HL-60 (cell line): Measurements from ENCODE around the gene KBTBD12.
A peak's percentile ranks its signal among the peaks of the same experiment; 100 is the strongest.

Experiments
- DNase-seq, 2 experiments: peaks; one replicate each; pipeline ENCODE4 v3.0.0-alpha.2; 2010 to 2020; ENCODE audit warnings: low read depth in 1 of 2, low spot score in 1 of 2
- H3K27ac ChIP-seq: fragments of 250-450 bp; sonication (Bioruptor Pico); replicated peaks from 2 replicates; pipeline ENCODE4 v1.5.1; 2020; ENCODE audit warnings: mild to moderate bottlenecking, moderate library complexity
- H3K27me3 ChIP-seq: fragments of 250-450 bp; sonication (Bioruptor Pico); 2 replicates; pipeline ENCODE4 v1.5.1; 2021; ENCODE audit warnings: mild to moderate bottlenecking, moderate library complexity; ENCODE audit not compliant: insufficient read depth, poor library complexity, severe bottlenecking
- H3K4me3 ChIP-seq: replicated peaks from 2 replicates; pipeline ENCODE4 v1.5.1; 2011; ENCODE audit warnings: mild to moderate bottlenecking, control low read depth, low read length; ENCODE audit not compliant: insufficient read depth
- CTCF ChIP-seq: IDR thresholded peaks from one replicate; pipeline ENCODE4 v1.5.1; 2011; ENCODE audit warnings: low read length, control low read depth, inconsistent platforms; ENCODE audit not compliant: insufficient read depth
- GABPA ChIP-seq: IDR thresholded peaks from 2 replicates; pipeline ENCODE4 v1.6.1; 2012; ENCODE audit warnings: low read depth
- POLR2AphosphoS5 ChIP-seq: IDR thresholded peaks from 2 replicates; pipeline ENCODE4 v1.6.1; 2012; ENCODE audit warnings: low read depth
- REST ChIP-seq: IDR thresholded peaks from 2 replicates; pipeline ENCODE4 v1.6.1; 2012; ENCODE audit warnings: low read depth; ENCODE audit not compliant: insufficient replicate concordance
- SPI1 ChIP-seq: IDR thresholded peaks from 2 replicates; pipeline ENCODE4 v1.6.1; 2012; ENCODE audit warnings: low read depth, mild to moderate bottlenecking, borderline replicate concordance

The KBTBD12 gene

DNA sequence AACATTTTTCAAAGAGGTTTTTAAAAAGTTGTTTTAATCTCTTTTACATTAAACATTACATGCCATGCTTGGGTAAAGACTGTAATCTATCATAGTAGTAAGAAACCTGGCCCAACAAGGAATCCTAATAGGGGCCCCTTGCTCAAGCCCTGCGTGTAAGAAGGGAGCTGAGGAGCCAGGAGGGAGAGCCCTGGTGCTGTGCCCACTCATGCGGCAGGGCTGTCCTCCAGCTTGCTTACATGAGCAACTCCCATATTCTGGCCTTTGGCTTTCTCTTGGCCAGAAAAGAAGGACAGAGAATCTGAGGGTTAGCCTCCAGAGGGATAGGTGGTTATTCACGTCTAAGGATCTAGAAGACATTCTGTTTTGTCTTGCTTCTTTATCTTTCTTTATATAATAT lies 49.8 kb downstream of the KBTBD12 start:
- no peak for TF ChIP-seq CTCF
- no peak for TF ChIP-seq SPI1
- DNase-seq = no peak
- H3K27me3 ChIP-seq = peaks cover 8% of the 10 kb centered on the region
- no peak overlapping the region for H3K27ac ChIP-seq
- H3K4me3 ChIP-seq = no peak overlapping the region

- Histone ChIP-seq H3K27me3 (peaks cover 8% of the 10 kb centered on the region), H3K4me3 (no peak overlapping the region), H3K27ac (no peak overlapping the region)
- TF ChIP-seq REST = no peak
- no peak for TF ChIP-seq POLR2AphosphoS5
- no peak for TF ChIP-seq GABPA
- TF ChIP-seq SPI1 = no peak
- no peak for TF ChIP-seq CTCF
- no peak for DNase-seq
Observed at GRCh38 chr3:127967316-127967715, 52.3 kb downstream of the KBTBD12 start.

- peak; percentile 5 to 47 for DNase-seq
- Histone ChIP-seq H3K27me3 (peaks cover 8% of the 10 kb centered on the region), H3K27ac (no peak overlapping the region), H3K4me3 (no peak overlapping the region)
- TF ChIP-seq REST (no peak), CTCF (peak; percentile 68)
Observed at GRCh38 chr3:127970966-127971592, 56.0 kb downstream of the KBTBD12 start.

- no peak overlapping the region for H3K27ac ChIP-seq
- no peak overlapping the region for H3K4me3 ChIP-seq
- TF ChIP-seq POLR2AphosphoS5 (no peak), SPI1 (no peak), REST (no peak), GABPA (no peak), CTCF (no peak)
- DNase-seq = no peak
- H3K27me3 ChIP-seq = no peaks in the 10 kb centered on the region
Observed at GRCh38 chr3:127974226-127974625, 59.2 kb downstream of the KBTBD12 start.
